GM23338 (cell line): ENCODE measurements around the gene GRAMD1B. TPM values are rescaled to one million over a fixed set of nuclear protein-coding genes. Genes with fewer than 3 reads are reported as not detected.

Experiments used
- ATAC-seq: fragments of 200-7000 bp; cut with Tn5 transposase; 3 replicates; pipeline ENCODE4 v1.9.1; 2020
- DNase-seq: peaks from one replicate; pipeline ENCODE4 v3.0.0-alpha.2; 2015; ENCODE audit warnings: low spot score
- H2AFZ ChIP-seq: fragments of 200-600 bp; sonication (generic); 2 replicates; pipeline ENCODE4 v1.8.0; 2016; ENCODE audit warnings: antibody characterized with exemption, mild to moderate bottlenecking, moderate library complexity
- H3F3A ChIP-seq: fragments of 200-600 bp; sonication (generic); replicated peaks from 2 replicates; pipeline ENCODE4 v1.8.0; 2017; ENCODE audit warnings: antibody characterized with exemption, mixed run types, low read depth
- H3K27ac ChIP-seq: fragments of 200-600 bp; sonication (generic); 2 replicates; pipeline ENCODE4 v1.6.1; 2016; ENCODE audit warnings: low read depth
- H3K27me3 ChIP-seq: fragments of 200-600 bp; sonication (generic); 2 replicates; pipeline ENCODE4 v1.8.0; 2016; ENCODE audit warnings: mild to moderate bottlenecking, mixed run types, moderate library complexity; ENCODE audit not compliant: insufficient read depth
- H3K36me3 ChIP-seq: fragments of 200-600 bp; sonication (generic); 2 replicates; pipeline ENCODE4 v1.8.0; 2016; ENCODE audit warnings: mild to moderate bottlenecking; ENCODE audit not compliant: insufficient read depth
- H3K4me1 ChIP-seq: fragments of 200-600 bp; sonication (generic); 2 replicates; pipeline ENCODE4 v1.8.0; 2016; ENCODE audit warnings: mild to moderate bottlenecking, moderate library complexity; ENCODE audit not compliant: insufficient read depth
- H3K4me2 ChIP-seq: fragments of 200-600 bp; sonication (generic); 2 replicates; pipeline ENCODE4 v1.7.1; 2017; ENCODE audit warnings: mixed run types
- H3K4me3 ChIP-seq: fragments of 200-600 bp; sonication (generic); 2 replicates; pipeline ENCODE4 v1.6.1; 2016; ENCODE audit warnings: mixed run types
- H3K79me2 ChIP-seq: fragments of 200-600 bp; sonication (generic); replicated peaks from 2 replicates; pipeline ENCODE4 v1.8.0; 2017; ENCODE audit warnings: mild to moderate bottlenecking; ENCODE audit not compliant: insufficient read depth
- H3K9me2 ChIP-seq: fragments of 200-600 bp; sonication (generic); 2 replicates; pipeline ENCODE4 v1.8.0; 2017; ENCODE audit not compliant: insufficient read depth
- H4K20me1 ChIP-seq: fragments of 200-600 bp; sonication (generic); replicated peaks from 2 replicates; pipeline ENCODE4 v1.8.0; 2017; ENCODE audit warnings: mild to moderate bottlenecking; ENCODE audit not compliant: insufficient read depth
- H3K27ac Mint-ChIP-seq: 2 replicates; pipeline ENCODE4 v1.8.0; 2020; ENCODE audit warnings: inconsistent platforms, mild to moderate bottlenecking, moderate library complexity, mixed read lengths
- H3K27me3 Mint-ChIP-seq: 3 replicates; pipeline ENCODE4 v1.8.0; 2022; ENCODE audit warnings: low read depth, mild to moderate bottlenecking, moderate library complexity, mixed read lengths, inconsistent platforms; ENCODE audit not compliant: insufficient read depth, poor library complexity
- H3K36me3 Mint-ChIP-seq: 3 replicates; pipeline ENCODE4 v1.8.0; 2021; ENCODE audit warnings: low read depth, mild to moderate bottlenecking, inconsistent platforms, moderate library complexity, mixed read lengths
- H3K4me1 Mint-ChIP-seq: 3 replicates; pipeline ENCODE4 v1.8.0; 2020; ENCODE audit warnings: mild to moderate bottlenecking, inconsistent platforms, mixed read lengths
- H3K4me3 Mint-ChIP-seq: 3 replicates; pipeline ENCODE4 v1.8.0; 2021; ENCODE audit warnings: moderate library complexity, mild to moderate bottlenecking, inconsistent platforms, mixed read lengths
- H3K9me3 Mint-ChIP-seq: 3 replicates; pipeline ENCODE4 v1.8.0; 2020; ENCODE audit warnings: moderate library complexity, mild to moderate bottlenecking, inconsistent platforms, mixed read lengths
- CREB1 ChIP-seq: fragments of 250-450 bp; sonication (Bioruptor Pico); IDR thresholded peaks from 2 replicates; pipeline ENCODE4 v1.5.0; 2020; ENCODE audit warnings: low read depth, mild to moderate bottlenecking, moderate library complexity
- CTCF ChIP-seq, 2 experiments: fragments of 200-600 bp in 1 of 2; sonication (generic) in 1 of 2; conservative IDR thresholded peaks; 2 replicates each; pipeline versions ENCODE4 v1.5.1 to v1.6.1; 2016 to 2017; ENCODE audit warnings: antibody characterized with exemption in 2 of 2, low read depth in 2 of 2, mild to moderate bottlenecking in 2 of 2, moderate library complexity in 1 of 2
- ETS1 ChIP-seq: IDR thresholded peaks from 2 replicates; pipeline ENCODE4 v1.6.1; 2016; ENCODE audit warnings: antibody characterized with exemption
- EZH2 ChIP-seq: fragments of 200-600 bp; sonication (generic); IDR thresholded peaks from one replicate; pipeline ENCODE4 v1.8.0; 2017; ENCODE audit warnings: antibody characterized with exemption, mild to moderate bottlenecking, low read depth; ENCODE audit not compliant: unreplicated experiment
- EZH2phosphoT487 ChIP-seq: fragments of 200-600 bp; sonication (generic); IDR thresholded peaks from one replicate; pipeline ENCODE4 v1.8.1; 2018; ENCODE audit warnings: antibody characterized with exemption; ENCODE audit not compliant: unreplicated experiment
- JUNB ChIP-seq: IDR thresholded peaks from one replicate; pipeline ENCODE4 v1.6.1; 2016; ENCODE audit warnings: antibody characterized with exemption; ENCODE audit not compliant: unreplicated experiment
- NANOG ChIP-seq: IDR thresholded peaks from 2 replicates; pipeline ENCODE4 v1.6.1; 2016; ENCODE audit warnings: antibody characterized with exemption, borderline replicate concordance
- POLR2AphosphoS5 ChIP-seq: IDR thresholded peaks from 2 replicates; pipeline ENCODE4 v1.6.1; 2016; ENCODE audit warnings: antibody characterized with exemption, low read depth
- STAT1 ChIP-seq: IDR thresholded peaks from one replicate; pipeline ENCODE4 v1.6.1; 2016; ENCODE audit warnings: antibody characterized with exemption; ENCODE audit not compliant: unreplicated experiment
- ZNF114 ChIP-seq: fragments of 250-450 bp; sonication (Bioruptor Pico); IDR thresholded peaks from 2 replicates; pipeline ENCODE4 v1.5.0; 2020; ENCODE audit warnings: mild to moderate bottlenecking, moderate library complexity
- ZNF331 ChIP-seq: fragments of 250-450 bp; sonication (Bioruptor Pico); IDR thresholded peaks from 2 replicates; pipeline ENCODE4 v1.5.0; 2020; ENCODE audit warnings: low read depth, mild to moderate bottlenecking, moderate library complexity
- ZNF462 ChIP-seq: fragments of 250-450 bp; sonication (Bioruptor Pico); IDR thresholded peaks from 2 replicates; pipeline ENCODE4 v1.5.0; 2020; ENCODE audit warnings: mild to moderate bottlenecking, moderate library complexity
- polyA plus RNA-seq: library from polyadenylated mRNA; unstranded; fragments of >200 nt; fragmentation: Nextera tagmentation; extraction: Ambion mirVana; gene quantifications from 2 replicates; pipeline ENCODE4 v1.2.1, GENCODE V29; 2016
- total RNA-seq: library from RNA; depleted of rRNA; stranded (reverse); fragments of >200 nt; shearing (Covaris generic); gene quantifications from 2 replicates; pipeline ENCODE4 v1.2.3, GENCODE V29; 2014

The GRAMD1B gene
- total and polyA plus RNA-seq, 2 experiments from 2014 or later: 3.7 to 24.3 TPM

- no peak overlapping the region for H2AFZ ChIP-seq
- 0 out of 3 replicates have a peak, but pooled peaks cover 8% of the 10 kb centered on the region for H3K36me3 Mint-ChIP-seq
These were observed 160.3 kb downstream of the GRAMD1B start for GRCh38 chr11:123590296-123590912.

DNA sequence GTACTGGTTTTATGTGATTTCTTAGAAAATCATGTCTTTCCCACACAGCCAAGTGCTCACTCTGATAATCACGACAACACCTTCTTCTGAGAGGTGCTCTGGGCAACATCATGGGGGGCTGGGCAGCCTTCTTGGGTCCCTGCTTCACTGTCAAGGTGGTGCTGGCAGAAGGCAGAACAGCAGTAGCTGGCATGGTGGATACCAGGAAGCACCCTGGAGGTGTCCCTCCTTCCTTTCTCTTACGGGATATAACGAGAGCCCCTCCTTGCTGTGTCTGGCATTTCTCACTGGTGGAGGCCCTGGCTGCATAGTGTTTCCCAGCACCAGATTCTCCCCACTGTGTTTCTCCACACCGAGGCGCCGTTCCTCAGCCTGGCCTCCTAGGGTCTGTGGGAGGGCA is 163.5 kb downstream of the GRAMD1B start:
- no peaks in the 10 kb centered on the region for H3K79me2 ChIP-seq
- H3K9me3 Mint-ChIP-seq: no peaks in the 10 kb centered on the region
- H3K4me1 ChIP-seq: no peaks in the 10 kb centered on the region
- no peaks in the 10 kb centered on the region for H3K36me3 ChIP-seq
- H3F3A ChIP-seq: no peaks in the 10 kb centered on the region
- ATAC-seq (no peak), DNase-seq (no peak)
- H2AFZ ChIP-seq: no peak overlapping the region
- no peak overlapping the region for H3K27ac ChIP-seq
- H3K4me2 ChIP-seq: no peak overlapping the region
- H3K9me2 ChIP-seq: no peaks in the 10 kb centered on the region; the same call in 1 of the 2 replicates
- H3K27me3 ChIP-seq: no peaks in the 10 kb centered on the region
- H4K20me1 ChIP-seq: no peaks in the 10 kb centered on the region; the same call in 1 of the 2 replicates
- no peaks in the 10 kb centered on the region for H3K27me3 Mint-ChIP-seq
- no peak overlapping the region for H3K4me3 Mint-ChIP-seq
- H3K36me3 Mint-ChIP-seq: peaks cover 8% of the 10 kb centered on the region; the same call in 1 of the 3 replicates
- peaks cover 10% of the 10 kb centered on the region; the same call in 2 of the 3 replicates for H3K4me1 Mint-ChIP-seq
- peak overlapping the region; percentile 24 for H3K27ac Mint-ChIP-seq
- H3K4me3 ChIP-seq: no peak overlapping the region
- TF ChIP-seq STAT1: no peak
- no peak for TF ChIP-seq CREB1
- no peak for TF ChIP-seq JUNB
- no peak for TF ChIP-seq EZH2
- no peak for TF ChIP-seq NANOG
- no peak for TF ChIP-seq ZNF331
- no peak for TF ChIP-seq EZH2phosphoT487
- no peak for TF ChIP-seq CTCF (conservative IDR thresholded peaks at IDR 0.05; ENCODE audit: low read depth in 2 of 2)
- TF ChIP-seq ZNF114 (CRISPR knock-in tag): no peak
- no peak for TF ChIP-seq ETS1
- TF ChIP-seq POLR2AphosphoS5: no peak
- no peak for TF ChIP-seq ZNF462 (CRISPR knock-in tag)

More at GRCh38 chr11:123590296-123590912, 160.3 kb downstream of the GRAMD1B start:
- H3K27ac ChIP-seq: no peak overlapping the region
- no peak for DNase-seq
- no peak for ATAC-seq
- H3K9me2 ChIP-seq: no peaks in the 10 kb centered on the region; the same call in 1 of the 2 replicates
- Mint-ChIP-seq H3K4me3 (no peak overlapping the region), H3K27me3 (no peaks in the 10 kb centered on the region), H3K4me1 (peaks cover 21% of the 10 kb centered on the region), H3K9me3 (no peaks in the 10 kb centered on the region), H3K27ac (no peak overlapping the region)
- no peaks in the 10 kb centered on the region for H3K27me3 ChIP-seq
- H3K4me2 ChIP-seq: no peak overlapping the region
- no peaks in the 10 kb centered on the region for H3F3A ChIP-seq
- no peak overlapping the region for H3K4me3 ChIP-seq
- H4K20me1 ChIP-seq: no peaks in the 10 kb centered on the region; the same call in 1 of the 2 replicates
- no peak for TF ChIP-seq NANOG
- no peak for TF ChIP-seq CREB1
- no peak for TF ChIP-seq STAT1
- no peaks in the 10 kb centered on the region; the same call in 1 of the 2 replicates for H3K4me1 ChIP-seq
- no peaks in the 10 kb centered on the region for H3K79me2 ChIP-seq
- H3K36me3 ChIP-seq: no peaks in the 10 kb centered on the region
